Adrenal gland (tissue), 12 donors: ENCODE data around the gene PPP2R2D. TPM values are rescaled to one million over a fixed set of nuclear protein-coding genes. Genes with fewer than 3 reads are reported as not detected.

Experiments
- DNase-seq, 7 donors: peaks; one replicate each; pipeline ENCODE4 v3.0.0-alpha.2; 2019 to 2020
- H3K27ac ChIP-seq, 5 donors: fragments of 200-600 bp; sonication (generic) in 4 of 5; 1 replicate in 3 of 5; 2 replicates in 2 of 5; pipeline versions ENCODE4 v1.5.1 to v1.8.0; 2016 to 2020; ENCODE audit warnings: mild to moderate bottlenecking in 1 of 5
- H3K27me3 ChIP-seq: fragments of 200-600 bp; 2 replicates; pipeline ENCODE4 v1.8.0; 2021
- H3K36me3 ChIP-seq, 2 donors: fragments of 200-600 bp; replicated peaks in 1 of 2; 1 replicate in 1 of 2; 2 replicates in 1 of 2; pipeline versions ENCODE4 v1.5.1 to v1.8.0; 2018 to 2022
- H3K4me1 ChIP-seq, 2 donors: fragments of 200-600 bp; replicated peaks in 1 of 2; 1 replicate in 1 of 2; 2 replicates in 1 of 2; pipeline versions ENCODE4 v1.5.1 to v1.8.0; 2018 to 2021
- H3K4me3 ChIP-seq, 4 donors: fragments of 200-600 bp; sonication (generic) in 3 of 4; one replicate each; pipeline ENCODE4 v1.5.1; 2016 to 2018
- H3K9me3 ChIP-seq, 3 donors: fragments of 200-600 bp; sonication (generic) in 1 of 3; replicated peaks in 1 of 3; 1 replicate in 2 of 3; 2 replicates in 1 of 3; pipeline versions ENCODE4 v1.5.1 to v1.8.0; 2016 to 2021
- POLR2A ChIP-seq, 2 donors: fragments of 450-650 bp; IDR thresholded peaks; one replicate each; pipeline ENCODE4 v1.6.1; 2017; ENCODE audit warnings: antibody characterized with exemption in 2 of 2, mild to moderate bottlenecking in 2 of 2, moderate library complexity in 1 of 2
- WGBS, 4 donors: extraction: QIAGEN DNeasy Blood & Tissue Kit in 2 of 4; methylation state at CpG; one replicate each; pipeline versions ENCODE4 v1.1.5 to v1.1.7; 2013 to 2017; 5-methylcytosine and 5-hydroxymethylcytosine counted together
- intact Hi-C, 2 donors: fragments of 100-400 bp; cut with DNase I; formaldehyde crosslinking; loops; one replicate each; pipeline versions ENCODE4 v1.14.1 to v1.15.0; 2022 to 2023
- polyA plus RNA-seq, 3 donors: library from polyadenylated mRNA; stranded (reverse); fragments of 200-250 nt in 2 of 3; fragments of 350-450 nt in 1 of 3; fragmentation: Illumina TruSeq in 1 of 3; extraction: RNeasy Lipid Tissue Mini Kit (QIAGEN cat#74804) in 1 of 3; gene quantifications; one replicate each; pipeline ENCODE4 v1.2.3, GENCODE V29; 2013 to 2014
- total RNA-seq, 9 donors: library from RNA; depleted of rRNA in 4 of 9; stranded (reverse); fragments of >200 nt in 4 of 9; fragments of 120-200 nt in 1 of 9; fragmentation: NEBNext Ultra II Directional in 1 of 9; extraction: Animal tissue kit (Norgen Biotek cat#: 25700) in 1 of 9; gene quantifications; one replicate each; pipeline versions ENCODE4 v1.1.0 to v1.2.4, GENCODE V29; 2013 to 2023
- TF ChIP-seq, protein P1 (sequence below), 6 experiments: fragments of 450-650 bp in 4 of 6; fragments of 200-600 bp in 2 of 6; sonication (generic) in 1 of 6; IDR thresholded peaks; 1 replicate in 5 of 6; 2 replicates in 1 of 6; pipeline versions ENCODE4 v1.5.1 to v1.8.0; 2016 to 2021; ENCODE audit warnings: antibody characterized with exemption in 6 of 6, mild to moderate bottlenecking in 2 of 6, moderate library complexity in 1 of 6
- donor health status: healthy with polysubstance abuse.
- donor health status: Bipolar disorder and iron deficiency.
- donor health status: DM: yes; HTN: yes; CAD: no.
- donor health status: DM: no; HTN: no; CAD: no.
- donor health status: DM: no; HTN: no; CAD: no.
- donor health status: DM: yes; HTN: yes; CAD: no.

Gene PPP2R2D
- total and polyA plus RNA-seq, 12 donors: 37.8 to 83.2 (median 58.9) TPM

DNA sequence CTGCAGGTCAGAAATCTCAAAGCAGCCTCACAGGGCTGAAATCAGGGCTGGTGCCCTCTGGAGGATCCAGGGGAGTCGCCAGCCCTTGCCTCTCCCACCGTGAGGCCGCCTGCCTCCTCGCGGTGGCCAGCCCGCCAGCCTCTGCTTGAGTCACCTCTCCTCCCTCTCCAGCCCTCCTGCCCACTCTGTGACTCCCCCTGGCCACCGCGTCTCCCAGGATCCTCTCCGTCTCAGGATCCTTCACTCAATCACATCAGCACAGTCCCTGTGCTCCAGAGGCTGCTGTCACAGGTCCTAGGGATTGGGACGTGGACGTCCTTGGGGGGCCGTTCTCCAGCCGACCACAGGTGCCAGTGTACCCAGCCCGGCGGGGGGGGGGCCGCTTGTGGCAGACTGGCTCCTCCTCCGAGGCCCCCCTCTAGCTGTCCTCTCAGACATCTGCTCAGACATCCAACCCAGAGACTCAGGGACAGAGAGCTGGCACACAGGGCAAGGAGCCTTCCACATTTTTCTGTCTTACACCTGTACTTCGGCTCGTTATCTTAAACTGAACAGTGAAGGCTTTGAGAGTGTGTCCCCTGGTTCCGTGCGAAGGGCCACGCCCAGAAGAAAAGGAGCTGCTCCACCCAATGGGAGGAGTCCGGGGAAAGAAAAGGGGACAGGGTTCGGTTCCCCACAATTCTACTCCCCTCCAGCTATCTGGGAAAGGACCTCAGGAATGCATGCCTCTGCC, 9.4 kb upstream of the PPP2R2D start:
- Histone ChIP-seq H3K36me3 (no peaks in the 10 kb centered on the region), H3K27ac (peak overlapping the region in 3 of 5 donors; percentile 38 to 80 (median 49)), H3K9me3 (no peaks in the 10 kb centered on the region), H3K4me3 (peak overlapping the region in 1 of 4 donors; percentile 16), H3K4me1 (peaks cover 6 to 7% of the 10 kb centered on the region in 2 donors), H3K27me3 (no peaks in the 10 kb centered on the region)
- DNase-seq: peak in 6 of 7 donors; percentile 75 to 85 (median 77)
- TF ChIP-seq, protein P1, sequence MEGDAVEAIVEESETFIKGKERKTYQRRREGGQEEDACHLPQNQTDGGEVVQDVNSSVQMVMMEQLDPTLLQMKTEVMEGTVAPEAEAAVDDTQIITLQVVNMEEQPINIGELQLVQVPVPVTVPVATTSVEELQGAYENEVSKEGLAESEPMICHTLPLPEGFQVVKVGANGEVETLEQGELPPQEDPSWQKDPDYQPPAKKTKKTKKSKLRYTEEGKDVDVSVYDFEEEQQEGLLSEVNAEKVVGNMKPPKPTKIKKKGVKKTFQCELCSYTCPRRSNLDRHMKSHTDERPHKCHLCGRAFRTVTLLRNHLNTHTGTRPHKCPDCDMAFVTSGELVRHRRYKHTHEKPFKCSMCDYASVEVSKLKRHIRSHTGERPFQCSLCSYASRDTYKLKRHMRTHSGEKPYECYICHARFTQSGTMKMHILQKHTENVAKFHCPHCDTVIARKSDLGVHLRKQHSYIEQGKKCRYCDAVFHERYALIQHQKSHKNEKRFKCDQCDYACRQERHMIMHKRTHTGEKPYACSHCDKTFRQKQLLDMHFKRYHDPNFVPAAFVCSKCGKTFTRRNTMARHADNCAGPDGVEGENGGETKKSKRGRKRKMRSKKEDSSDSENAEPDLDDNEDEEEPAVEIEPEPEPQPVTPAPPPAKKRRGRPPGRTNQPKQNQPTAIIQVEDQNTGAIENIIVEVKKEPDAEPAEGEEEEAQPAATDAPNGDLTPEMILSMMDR (IDR thresholded peaks at IDR 0.05): peak in 5 of 6 experiments; percentile 14 to 37 (median 26)
- TF ChIP-seq POLR2A (IDR thresholded peaks at IDR 0.05): peak in 1 of 2 donors; percentile 13
- WGBS, 4 donors: 25 to 40% (median 33%) methylated on average over 15 to 24 of the region's 24 CpGs
- intact Hi-C loops: loop anchor here in 1 of 2 donors (5.0 kb wide), 1 partner anchor 46 kb away; no protein-coding TSS in a partner anchor

DNA sequence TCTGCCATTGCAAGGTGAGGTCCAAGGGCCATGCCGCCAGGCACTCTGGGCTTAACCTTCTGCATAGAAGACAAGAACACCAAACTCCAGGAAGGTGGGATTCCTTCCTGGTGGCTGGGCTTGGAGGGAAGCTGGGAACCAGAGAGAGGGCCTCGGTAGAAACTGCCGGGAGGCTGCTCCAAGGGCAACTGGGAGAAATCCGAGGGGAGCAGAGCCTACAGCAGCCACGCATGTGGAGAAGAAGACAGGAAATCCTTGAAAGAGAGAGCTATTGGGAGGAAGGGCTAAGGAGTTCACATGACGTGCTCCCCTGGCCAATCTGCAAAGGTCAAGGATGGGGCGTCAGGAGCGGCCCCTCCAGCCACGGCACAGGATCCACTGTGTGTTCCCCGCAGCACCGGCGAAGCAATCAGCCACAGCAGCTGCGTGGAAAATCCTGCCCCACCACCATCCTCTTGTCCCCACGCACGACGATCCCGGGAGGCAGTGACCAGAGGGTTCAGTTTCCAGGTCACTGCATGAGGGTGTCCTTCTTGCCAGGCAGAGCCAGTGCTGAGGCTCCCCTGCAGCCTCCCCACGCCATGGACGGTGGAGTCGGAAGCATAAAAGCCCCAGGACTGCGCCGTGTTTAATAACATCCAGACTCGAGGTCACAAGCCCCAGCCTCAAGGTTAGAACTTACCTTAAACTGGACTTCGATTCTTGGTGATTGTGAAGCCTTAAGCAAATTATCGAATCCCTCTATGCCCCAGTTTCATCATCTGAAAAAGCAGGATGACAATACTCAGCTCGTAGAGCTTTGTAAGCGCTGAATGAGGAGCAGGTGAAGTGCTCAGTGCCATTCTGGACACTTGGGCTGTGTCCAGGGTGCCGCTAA, 8.6 kb upstream of the PPP2R2D start:
- peak overlapping the region in 3 of 5 donors; percentile 49 to 80 (median 60) for H3K27ac ChIP-seq
- peaks cover 11 to 13% of the 10 kb centered on the region in 2 donors for H3K4me1 ChIP-seq
- no peaks in the 10 kb centered on the region for H3K27me3 ChIP-seq
- intact Hi-C loops: loop anchor here in 1 of 2 donors (5.0 kb wide), 1 partner anchor 45 kb away; no protein-coding TSS in a partner anchor
- H3K36me3 ChIP-seq: no peaks in the 10 kb centered on the region
- peak overlapping the region in 1 of 4 donors; percentile 16 for H3K4me3 ChIP-seq
- 37 to 63% (median 43%) methylated on average over 10 to 28 of the region's 28 CpGs for WGBS, 4 donors
- DNase-seq: peak in 5 of 7 donors; percentile 42 to 64 (median 46)
- H3K9me3 ChIP-seq: no peaks in the 10 kb centered on the region
- TF ChIP-seq POLR2A (IDR thresholded peaks at IDR 0.05): peak in 1 of 2 donors; percentile 60
- TF ChIP-seq, protein P1 (IDR thresholded peaks at IDR 0.05): no peak

DNA sequence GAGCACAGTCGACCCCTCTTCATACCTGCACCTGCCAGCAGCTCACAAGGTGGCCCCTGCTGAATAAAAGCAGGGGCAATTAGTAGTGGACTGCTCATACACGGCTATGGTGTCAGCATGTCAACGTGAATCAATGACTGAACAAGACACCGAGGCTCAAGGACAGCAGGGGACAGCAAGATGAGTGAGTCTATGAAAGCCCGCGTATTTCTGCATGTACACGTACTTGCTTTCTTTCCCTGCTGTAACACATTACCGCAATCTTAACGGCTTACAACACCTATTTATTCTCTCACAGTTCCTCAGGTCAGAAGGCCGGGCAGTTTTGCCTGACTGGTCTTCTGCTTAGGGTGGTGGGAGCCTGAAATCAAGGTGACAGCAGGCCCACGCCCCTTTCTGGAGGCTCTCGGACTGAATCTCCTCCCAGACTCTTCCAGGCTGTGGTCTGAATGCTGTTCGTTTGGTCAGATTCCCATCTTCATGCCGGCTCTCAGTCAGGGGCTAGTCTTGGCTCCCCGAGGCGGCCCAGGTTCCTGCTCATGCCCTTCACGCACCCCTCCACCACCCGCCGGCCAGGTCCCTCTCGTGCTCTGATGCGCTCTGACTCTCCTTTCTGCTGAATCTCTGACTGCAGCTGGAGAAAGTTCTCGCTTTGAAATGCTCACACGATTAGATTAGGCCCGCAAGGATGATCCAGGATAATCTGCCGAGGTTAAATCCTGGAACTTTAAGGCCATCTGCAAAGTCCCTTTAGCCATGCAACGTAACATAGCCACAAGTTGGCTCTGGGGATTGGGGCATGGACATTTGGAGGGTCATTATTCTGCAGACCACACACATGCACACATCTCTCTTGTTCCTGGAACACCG, 7.8 kb upstream of the PPP2R2D start:
- Histone ChIP-seq H3K36me3 (no peaks in the 10 kb centered on the region), H3K9me3 (no peaks in the 10 kb centered on the region), H3K4me3 (peak overlapping the region in 1 of 4 donors; percentile 16), H3K27ac (peak overlapping the region in 3 of 5 donors; percentile 49 to 80 (median 60)), H3K4me1 (peaks cover 16% of the 10 kb centered on the region in 2 donors), H3K27me3 (no peaks in the 10 kb centered on the region)
- DNase-seq: no peak
- WGBS, 4 donors: 75 to 85% (median 81%) methylated on average over 25 to 27 of the region's 27 CpGs
- intact Hi-C loops: loop anchor here in 1 of 2 donors (5.0 kb wide), 1 partner anchor 44 kb away; no protein-coding TSS in a partner anchor
- no peak for TF ChIP-seq POLR2A (IDR thresholded peaks at IDR 0.05)
- TF ChIP-seq, protein P1 (IDR thresholded peaks at IDR 0.05): no peak
